ENCODE data around the gene SLFN12L. TPM values are rescaled to one million over a fixed set of nuclear protein-coding genes. Genes with fewer than 3 reads are reported as not detected.

SLFN12L gene
- total RNA-seq, 1 donor from 2014 or later, result not detected

DNA sequence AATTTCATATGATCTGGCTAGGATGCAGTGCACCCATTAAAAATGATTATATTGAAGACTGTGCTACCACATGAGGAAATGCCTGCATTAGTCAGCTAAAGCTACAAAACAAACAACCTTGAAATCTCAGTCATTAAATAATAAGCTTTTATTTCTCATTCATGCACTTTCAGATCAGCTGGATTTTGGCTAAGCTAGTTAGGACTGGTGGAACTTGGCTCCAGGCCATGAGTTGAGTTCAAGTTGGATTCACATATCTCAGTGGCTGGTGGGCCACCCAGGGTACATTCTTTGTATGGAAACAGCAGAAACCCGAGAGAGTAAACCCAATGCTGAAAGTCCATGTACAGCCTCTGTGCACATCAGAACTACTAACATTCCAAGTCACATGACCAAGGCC, 6.4 kb upstream of the SLFN12L start:
- no peak overlapping the region for H3K4me3 Mint-ChIP-seq (ENCODE audit: unreplicated experiment)

GRCh38 chr17:35542990-35543389, 5.5 kb upstream of the SLFN12L start:
- H3K4me1 Mint-ChIP-seq (ENCODE audit: low read depth), result peaks cover 12% of the 10 kb centered on the region

More for the DNA sequence above, 6.4 kb upstream of the SLFN12L start:
- no peaks in the 10 kb centered on the region for H3K36me3 Mint-ChIP-seq (ENCODE audit: low read depth)
- DNase-seq (ENCODE audit: low spot score), result no peak
- TF ChIP-seq CTCF (IDR thresholded peaks at IDR 0.05), result no peak
- H3K27ac Mint-ChIP-seq (ENCODE audit: unreplicated experiment), result no peak overlapping the region
- H3K27me3 Mint-ChIP-seq (ENCODE audit: low read depth), result peaks cover 38% of the 10 kb centered on the region
- H3K9me3 Mint-ChIP-seq (ENCODE audit: low read depth), result no peaks in the 10 kb centered on the region
- H3K4me1 Mint-ChIP-seq (ENCODE audit: low read depth), result peaks cover 12% of the 10 kb centered on the region

GRCh38 chr17:35541434-35541833, 4.0 kb upstream of the SLFN12L start:
- no peak for DNase-seq (ENCODE audit: low spot score)
- no peak overlapping the region for H3K4me3 Mint-ChIP-seq (ENCODE audit: unreplicated experiment)
- no peaks in the 10 kb centered on the region for H3K9me3 Mint-ChIP-seq (ENCODE audit: low read depth)
- no peak for TF ChIP-seq CTCF (IDR thresholded peaks at IDR 0.05)
- no peak overlapping the region for H3K27ac Mint-ChIP-seq (ENCODE audit: unreplicated experiment)
- H3K36me3 Mint-ChIP-seq (ENCODE audit: low read depth), result no peaks in the 10 kb centered on the region
- H3K4me1 Mint-ChIP-seq (ENCODE audit: low read depth), result peaks cover 12% of the 10 kb centered on the region
- H3K27me3 Mint-ChIP-seq (ENCODE audit: low read depth), result peaks cover 17% of the 10 kb centered on the region

More at GRCh38 chr17:35542990-35543389, 5.5 kb upstream of the SLFN12L start:
- DNase-seq (ENCODE audit: low spot score), result no peak
- Mint-ChIP-seq H3K9me3 (ENCODE audit: low read depth) (no peaks in the 10 kb centered on the region), H3K36me3 (ENCODE audit: low read depth) (no peaks in the 10 kb centered on the region), H3K27me3 (ENCODE audit: low read depth) (peaks cover 29% of the 10 kb centered on the region), H3K4me3 (ENCODE audit: unreplicated experiment) (no peak overlapping the region), H3K27ac (ENCODE audit: unreplicated experiment) (no peak overlapping the region)
- TF ChIP-seq CTCF (IDR thresholded peaks at IDR 0.05), result no peak

DNA sequence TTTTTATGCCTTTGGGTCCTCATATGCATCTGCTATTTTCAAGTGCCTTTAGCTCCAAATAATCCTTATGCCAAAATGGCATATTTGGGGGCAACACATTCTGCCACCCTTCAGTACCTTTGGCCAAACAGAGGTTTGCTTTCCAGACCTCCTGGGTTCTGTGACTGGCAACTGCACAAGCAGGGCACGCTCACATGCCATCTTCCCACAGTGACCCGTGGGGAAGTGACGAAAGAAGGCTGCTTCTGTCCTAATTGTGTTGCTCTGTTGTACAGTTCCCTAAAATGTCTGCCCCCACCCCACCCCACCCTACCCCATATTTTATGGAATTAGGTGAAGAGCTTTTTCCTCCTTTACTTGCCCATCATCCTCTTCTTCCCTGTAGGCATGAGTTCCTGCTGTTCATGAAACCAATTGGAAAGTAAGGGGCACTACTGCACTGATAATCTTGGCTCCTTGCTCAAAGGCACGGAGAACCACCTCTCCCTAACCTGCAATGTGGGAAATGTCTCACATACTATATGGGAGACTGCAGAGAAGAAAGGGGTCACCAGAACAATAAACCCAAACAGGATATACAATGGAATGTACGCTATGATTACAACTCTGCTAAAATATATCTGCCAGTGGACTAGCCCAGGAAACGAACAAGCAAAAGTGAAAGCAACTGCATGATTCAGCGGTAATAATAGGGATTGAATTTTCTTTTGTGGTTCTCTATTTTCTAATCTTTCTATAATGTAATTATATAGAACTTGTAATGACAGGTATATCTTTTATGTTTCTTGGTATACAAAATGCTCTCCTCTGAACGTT, 3.3 kb upstream of the SLFN12L start:
- Mint-ChIP-seq H3K4me1 (ENCODE audit: low read depth) (peaks cover 12% of the 10 kb centered on the region), H3K27ac (ENCODE audit: unreplicated experiment) (peak overlapping the region; percentile 46)

DNA sequence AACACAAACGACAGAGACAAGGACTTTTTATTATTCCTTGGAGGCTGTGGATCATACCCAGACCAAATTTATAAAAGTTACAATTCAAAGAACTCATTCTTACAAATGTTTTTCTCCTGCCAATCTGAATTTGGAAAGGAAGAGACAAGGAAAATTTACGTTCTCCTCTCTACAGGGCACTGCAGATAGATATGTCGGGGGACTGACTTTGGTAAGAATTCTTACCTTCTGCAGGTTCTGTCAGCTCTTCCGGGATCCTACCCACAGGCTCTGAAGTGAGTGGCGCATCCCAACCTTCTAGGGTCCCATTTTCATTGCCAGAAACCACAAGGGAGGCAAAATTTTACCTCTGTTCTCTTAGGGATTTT, 2.2 kb upstream of the SLFN12L start:
- peaks cover 12% of the 10 kb centered on the region for H3K4me1 Mint-ChIP-seq (ENCODE audit: low read depth)
- no peak overlapping the region for H3K4me3 Mint-ChIP-seq (ENCODE audit: unreplicated experiment)

More for the DNA sequence above, 3.3 kb upstream of the SLFN12L start:
- TF ChIP-seq CTCF (IDR thresholded peaks at IDR 0.05), result no peak
- Mint-ChIP-seq H3K27me3 (ENCODE audit: low read depth) (peaks cover 13% of the 10 kb centered on the region), H3K9me3 (ENCODE audit: low read depth) (no peaks in the 10 kb centered on the region), H3K36me3 (ENCODE audit: low read depth) (no peaks in the 10 kb centered on the region), H3K4me3 (ENCODE audit: unreplicated experiment) (no peak overlapping the region)
- no peak for DNase-seq (ENCODE audit: low spot score)

More for the DNA sequence above, 2.2 kb upstream of the SLFN12L start:
- Mint-ChIP-seq H3K36me3 (ENCODE audit: low read depth) (no peaks in the 10 kb centered on the region), H3K9me3 (ENCODE audit: low read depth) (no peaks in the 10 kb centered on the region), H3K27me3 (ENCODE audit: low read depth) (peaks cover 5% of the 10 kb centered on the region), H3K27ac (ENCODE audit: unreplicated experiment) (no peak overlapping the region)
- DNase-seq (ENCODE audit: low spot score), result no peak
- peak; percentile 54 for TF ChIP-seq CTCF (IDR thresholded peaks at IDR 0.05)

Measured in chondrocyte (in vitro differentiated cells).